Measurements from ENCODE around the gene MRPL21. TPM values are rescaled to one million over a fixed set of nuclear protein-coding genes. Genes with fewer than 3 reads are reported as not detected.

Gene MRPL21
- total RNA-seq, 1 donor from 2014 or later, result 37.2 TPM

GRCh38 chr11:68935066-68935465 is 31.4 kb upstream of the MRPL21 start:
- DNase-seq (ENCODE audit: low read depth), result no peak

- no peak for DNase-seq (ENCODE audit: low read depth)
These were observed 31.0 kb upstream of the MRPL21 start for GRCh38 chr11:68934666-68935065.

- no peak for DNase-seq (ENCODE audit: low read depth)
These were observed 30.7 kb upstream of the MRPL21 start for GRCh38 chr11:68934321-68934645.

- no peak for DNase-seq (ENCODE audit: low read depth)
These were observed 30.1 kb upstream of the MRPL21 start for GRCh38 chr11:68933605-68934320.

GRCh38 chr11:68932933-68933577 is 29.4 kb upstream of the MRPL21 start:
- no peak for DNase-seq (ENCODE audit: low read depth)

- DNase-seq (ENCODE audit: low read depth), result no peak
These were observed 28.7 kb upstream of the MRPL21 start for GRCh38 chr11:68932358-68932757.

- DNase-seq (ENCODE audit: low read depth), result no peak
These were observed 28.3 kb upstream of the MRPL21 start for GRCh38 chr11:68931911-68932310.

GRCh38 chr11:68930991-68931855 is 27.6 kb upstream of the MRPL21 start:
- no peak for DNase-seq (ENCODE audit: low read depth)

- DNase-seq (ENCODE audit: low read depth), result no peak
These were observed 26.3 kb upstream of the MRPL21 start for GRCh38 chr11:68929706-68930570.

- no peak for DNase-seq (ENCODE audit: low read depth)
These were observed 25.5 kb upstream of the MRPL21 start for GRCh38 chr11:68929135-68929534.

- no peak for DNase-seq (ENCODE audit: low read depth)
These were observed 24.7 kb upstream of the MRPL21 start for GRCh38 chr11:68928136-68928880.

- no peak for DNase-seq (ENCODE audit: low read depth)
These were observed 23.9 kb upstream of the MRPL21 start for GRCh38 chr11:68927280-68928135.

- no peak for DNase-seq (ENCODE audit: low read depth)
These were observed 22.0 kb upstream of the MRPL21 start for GRCh38 chr11:68925611-68926010.

- DNase-seq (ENCODE audit: low read depth), result no peak
These were observed 20.7 kb upstream of the MRPL21 start for GRCh38 chr11:68924073-68924925.

GRCh38 chr11:68923614-68924013 is 20.0 kb upstream of the MRPL21 start:
- no peak for DNase-seq (ENCODE audit: low read depth)

- DNase-seq (ENCODE audit: low read depth), result no peak
These were observed 12.8 kb upstream of the MRPL21 start for GRCh38 chr11:68916439-68916838.

- no peak for DNase-seq (ENCODE audit: low read depth)
These were observed 11.1 kb upstream of the MRPL21 start for GRCh38 chr11:68914761-68915160.

- DNase-seq (ENCODE audit: low read depth), result no peak
These were observed 9.6 kb upstream of the MRPL21 start for GRCh38 chr11:68913188-68913587.

GRCh38 chr11:68912254-68912653 is 8.6 kb upstream of the MRPL21 start:
- no peak for DNase-seq (ENCODE audit: low read depth)
